SU-DHL-6 (cell line): Measurements from ENCODE around the gene FCHSD2.

ENCODE experiments used
- H2AFZ ChIP-seq: fragments of 200-600 bp; sonication (generic); 2 replicates; pipeline ENCODE4 v1.6.1; 2014; ENCODE audit warnings: low read depth, mild to moderate bottlenecking, moderate library complexity, mixed read lengths, antibody characterized with exemption, low read length; ENCODE audit not compliant: severe bottlenecking
- H3F3A ChIP-seq: fragments of 200-600 bp; shearing (Covaris generic); 2 replicates; pipeline ENCODE4 v1.6.0; 2016; ENCODE audit warnings: antibody characterized with exemption, mild to moderate bottlenecking; ENCODE audit not compliant: insufficient read depth
- H3K27ac ChIP-seq: fragments of 200-600 bp; sonication (generic); 2 replicates; pipeline ENCODE4 v1.5.1; 2016; ENCODE audit warnings: low read depth, mild to moderate bottlenecking, low read length, moderate library complexity, mixed read lengths
- H3K27me3 ChIP-seq: fragments of 200-600 bp; sonication (generic), shearing (Covaris generic); 2 replicates; pipeline ENCODE4 v1.6.0; 2014; ENCODE audit warnings: mild to moderate bottlenecking, low read length
- H3K36me3 ChIP-seq: fragments of 200-600 bp; sonication (generic); 2 replicates; pipeline ENCODE4 v1.6.1; 2014; ENCODE audit warnings: mild to moderate bottlenecking, low read length, mixed read lengths
- H3K4me2 ChIP-seq: fragments of 300-600, 200-600 bp; shearing (Covaris generic), sonication (generic); 2 replicates; pipeline ENCODE4 v1.6.0; 2014; ENCODE audit warnings: low read length, low read depth, mild to moderate bottlenecking; ENCODE audit not compliant: poor library complexity, severe bottlenecking
- H3K4me3 ChIP-seq: fragments of 200-600 bp; sonication (generic); 2 replicates; pipeline ENCODE4 v1.5.1; 2014; ENCODE audit warnings: antibody characterized with exemption, low read length, mild to moderate bottlenecking, mixed read lengths; ENCODE audit not compliant: insufficient read depth, poor library complexity, severe bottlenecking
- H3K79me2 ChIP-seq: fragments of 200-600 bp; sonication (generic); 2 replicates; pipeline ENCODE4 v1.6.1; 2014; ENCODE audit warnings: mild to moderate bottlenecking, low read length, moderate library complexity; ENCODE audit not compliant: insufficient read depth
- H3K9ac ChIP-seq: fragments of 200-600 bp; sonication (generic); 2 replicates; pipeline ENCODE4 v1.7.0; 2014; ENCODE audit warnings: mild to moderate bottlenecking, low read length
- H3K9me2 ChIP-seq: fragments of 200-600 bp; sonication (generic); replicated peaks from 2 replicates; pipeline ENCODE4 v1.6.1; 2014; ENCODE audit warnings: low read length; ENCODE audit not compliant: insufficient read depth
- H3K9me3 ChIP-seq: fragments of 200-600 bp; sonication (generic); 2 replicates; pipeline ENCODE4 v1.6.1; 2014; ENCODE audit warnings: low read length, mixed read lengths; ENCODE audit not compliant: insufficient read depth
- H4K20me1 ChIP-seq: fragments of 200-600 bp; sonication (generic); 2 replicates; pipeline ENCODE4 v1.6.1; 2014; ENCODE audit warnings: low read depth, mild to moderate bottlenecking, antibody characterized with exemption, low read length, moderate library complexity, mixed read lengths
- EZH2phosphoT487 ChIP-seq: fragments of 200-600 bp; sonication (generic), shearing (Covaris generic); conservative IDR thresholded peaks from 2 replicates; pipeline ENCODE4 v1.6.1; 2018; ENCODE audit warnings: mild to moderate bottlenecking, antibody characterized with exemption, low read length, moderate library complexity, mixed read lengths
- TF ChIP-seq, protein P1 (sequence below): fragments of 200-600 bp; sonication (generic); IDR thresholded peaks from one replicate; pipeline ENCODE4 v1.5.1; 2017; ENCODE audit warnings: antibody characterized with exemption, mild to moderate bottlenecking, low read length, moderate library complexity; ENCODE audit not compliant: insufficient read depth, poor library complexity, severe bottlenecking

The FCHSD2 gene

DNA sequence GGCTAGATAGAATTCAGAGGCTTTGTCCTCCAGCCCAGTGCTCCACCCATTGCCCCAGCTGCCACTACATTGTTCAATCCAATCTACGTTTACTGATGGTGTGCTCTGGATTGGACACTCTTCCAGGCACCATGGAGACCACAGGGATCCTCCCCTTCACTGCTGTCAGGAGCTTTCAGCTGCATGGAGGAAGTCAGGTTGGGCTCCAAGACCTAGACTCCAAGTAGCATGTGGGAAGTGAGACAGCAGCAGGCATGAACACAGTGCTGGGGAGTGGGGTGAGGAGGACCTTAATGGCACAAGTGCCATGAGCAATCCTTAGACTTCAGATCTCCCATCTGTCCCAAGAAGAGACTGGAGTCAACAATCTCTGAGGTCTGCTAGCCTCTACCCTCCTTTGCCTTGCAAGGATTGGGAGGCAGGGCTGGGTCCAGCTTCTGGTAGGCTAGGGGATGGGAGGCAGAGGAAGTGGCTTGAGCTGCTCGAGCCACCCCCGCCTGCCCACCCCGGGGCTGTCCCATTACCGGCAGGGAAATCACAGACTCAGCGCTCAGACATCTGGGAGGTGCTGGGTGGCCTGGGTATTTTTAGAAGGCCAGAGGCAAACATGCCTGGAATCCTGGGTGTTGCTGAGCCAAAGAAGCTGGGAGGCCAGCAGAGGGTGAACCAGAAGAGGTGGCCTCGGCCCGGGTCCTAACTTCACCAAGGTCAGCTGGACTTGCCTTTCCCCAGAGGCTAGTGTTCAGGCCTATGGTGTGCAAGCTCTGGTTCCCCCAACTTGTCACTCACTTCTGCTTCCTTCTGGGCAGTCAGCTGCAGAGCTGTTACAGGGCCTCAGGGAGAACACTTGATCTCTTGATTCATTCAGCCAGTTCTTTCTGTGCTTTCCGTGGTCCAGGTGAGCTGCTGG is 15.2 kb upstream of the FCHSD2 start:
- peak overlapping the region; percentile 49 for H2AFZ ChIP-seq
- H4K20me1 ChIP-seq: no peaks in the 10 kb centered on the region
- H3K4me2 ChIP-seq: peak overlapping the region; percentile 51
- H3K79me2 ChIP-seq: no peaks in the 10 kb centered on the region
- no peaks in the 10 kb centered on the region for H3K27me3 ChIP-seq
- peak overlapping the region; percentile 12 for H3K4me3 ChIP-seq
- no peak for TF ChIP-seq EZH2phosphoT487
- TF ChIP-seq, protein P1, sequence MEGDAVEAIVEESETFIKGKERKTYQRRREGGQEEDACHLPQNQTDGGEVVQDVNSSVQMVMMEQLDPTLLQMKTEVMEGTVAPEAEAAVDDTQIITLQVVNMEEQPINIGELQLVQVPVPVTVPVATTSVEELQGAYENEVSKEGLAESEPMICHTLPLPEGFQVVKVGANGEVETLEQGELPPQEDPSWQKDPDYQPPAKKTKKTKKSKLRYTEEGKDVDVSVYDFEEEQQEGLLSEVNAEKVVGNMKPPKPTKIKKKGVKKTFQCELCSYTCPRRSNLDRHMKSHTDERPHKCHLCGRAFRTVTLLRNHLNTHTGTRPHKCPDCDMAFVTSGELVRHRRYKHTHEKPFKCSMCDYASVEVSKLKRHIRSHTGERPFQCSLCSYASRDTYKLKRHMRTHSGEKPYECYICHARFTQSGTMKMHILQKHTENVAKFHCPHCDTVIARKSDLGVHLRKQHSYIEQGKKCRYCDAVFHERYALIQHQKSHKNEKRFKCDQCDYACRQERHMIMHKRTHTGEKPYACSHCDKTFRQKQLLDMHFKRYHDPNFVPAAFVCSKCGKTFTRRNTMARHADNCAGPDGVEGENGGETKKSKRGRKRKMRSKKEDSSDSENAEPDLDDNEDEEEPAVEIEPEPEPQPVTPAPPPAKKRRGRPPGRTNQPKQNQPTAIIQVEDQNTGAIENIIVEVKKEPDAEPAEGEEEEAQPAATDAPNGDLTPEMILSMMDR: no peak
- H3F3A ChIP-seq: peaks cover 44% of the 10 kb centered on the region
- peak overlapping the region; percentile 52 for H3K9ac ChIP-seq
- no peaks in the 10 kb centered on the region for H3K36me3 ChIP-seq
- no peaks in the 10 kb centered on the region for H3K9me3 ChIP-seq
- peak overlapping the region; percentile 99 for H3K27ac ChIP-seq
- H3K9me2 ChIP-seq: no peaks in the 10 kb centered on the region

DNA sequence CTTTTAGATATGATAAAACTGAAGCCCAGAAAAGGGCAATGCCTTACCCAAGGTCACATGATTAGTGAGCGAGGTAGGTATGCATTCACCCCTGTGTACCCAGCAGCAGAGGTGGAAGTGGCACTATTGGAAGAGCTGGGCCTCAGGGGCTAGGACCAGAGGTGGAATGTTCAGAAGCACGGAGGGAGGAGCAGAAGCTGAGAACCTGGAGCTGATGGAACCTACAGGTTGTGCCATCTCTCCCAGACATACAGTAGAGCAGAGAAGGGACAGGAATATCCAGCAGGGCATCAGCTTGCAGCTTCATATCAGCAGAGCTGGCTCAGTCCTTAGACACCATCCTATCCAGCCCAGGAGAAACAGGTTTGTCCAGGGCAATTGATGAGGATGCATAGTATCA is 14.6 kb upstream of the FCHSD2 start:
- Histone ChIP-seq H3K4me2 (peak overlapping the region; percentile 51), H3K9me3 (no peaks in the 10 kb centered on the region), H3F3A (peaks cover 50% of the 10 kb centered on the region), H2AFZ (no peak overlapping the region), H3K27me3 (no peaks in the 10 kb centered on the region), H3K27ac (peak overlapping the region; percentile 99), H3K36me3 (no peaks in the 10 kb centered on the region), H3K9me2 (no peaks in the 10 kb centered on the region), H4K20me1 (no peaks in the 10 kb centered on the region), H3K9ac (peak overlapping the region; percentile 52; the same call in 1 of the 2 replicates), H3K4me3 (no peak overlapping the region), H3K79me2 (no peaks in the 10 kb centered on the region)
- TF ChIP-seq EZH2phosphoT487: no peak
- TF ChIP-seq, protein P1: no peak

DNA sequence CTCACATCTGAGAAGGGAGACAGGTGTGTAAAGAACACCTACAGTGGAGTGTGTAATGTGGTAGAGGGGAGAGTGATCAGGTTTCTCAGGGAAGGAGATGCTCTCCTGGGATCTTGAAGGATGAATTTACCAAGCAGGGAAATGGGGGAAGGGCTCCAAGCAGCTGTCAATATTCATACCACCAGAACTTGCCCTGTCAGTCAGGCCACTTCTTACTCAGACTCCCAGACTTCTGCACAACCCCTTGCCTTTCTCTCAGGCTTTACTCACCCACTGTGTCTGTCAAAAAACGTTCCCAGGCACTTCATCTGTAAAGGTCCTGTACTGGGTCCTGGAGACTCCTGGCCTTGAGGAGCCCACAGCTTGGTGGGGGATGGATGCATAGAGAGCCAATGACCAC is 14.0 kb upstream of the FCHSD2 start:
- Histone ChIP-seq H3K27ac (peak overlapping the region; percentile 99), H3K4me3 (no peak overlapping the region), H3K27me3 (no peaks in the 10 kb centered on the region), H4K20me1 (no peaks in the 10 kb centered on the region), H3K9me2 (no peaks in the 10 kb centered on the region), H3K36me3 (no peaks in the 10 kb centered on the region), H3F3A (peaks cover 56% of the 10 kb centered on the region), H3K9ac (peak overlapping the region; percentile 52; the same call in 1 of the 2 replicates), H2AFZ (no peak overlapping the region), H3K9me3 (no peaks in the 10 kb centered on the region), H3K79me2 (no peaks in the 10 kb centered on the region), H3K4me2 (peak overlapping the region; percentile 51)
- no peak for TF ChIP-seq EZH2phosphoT487
- TF ChIP-seq, protein P1: no peak
